T-helper 1 cell (primary cell): ENCODE data around the gene BPIFB3.

Experiments
- DNase-seq, 5 donors: peaks; one replicate each; pipeline ENCODE4 v3.0.0-alpha.2; 2012 to 2020
- total RNA-seq, 4 donors: gene quantifications; one replicate each; lab custom pipeline; 2026; lab: John Stamatoyannopoulos, UW

Gene BPIFB3, protein sequence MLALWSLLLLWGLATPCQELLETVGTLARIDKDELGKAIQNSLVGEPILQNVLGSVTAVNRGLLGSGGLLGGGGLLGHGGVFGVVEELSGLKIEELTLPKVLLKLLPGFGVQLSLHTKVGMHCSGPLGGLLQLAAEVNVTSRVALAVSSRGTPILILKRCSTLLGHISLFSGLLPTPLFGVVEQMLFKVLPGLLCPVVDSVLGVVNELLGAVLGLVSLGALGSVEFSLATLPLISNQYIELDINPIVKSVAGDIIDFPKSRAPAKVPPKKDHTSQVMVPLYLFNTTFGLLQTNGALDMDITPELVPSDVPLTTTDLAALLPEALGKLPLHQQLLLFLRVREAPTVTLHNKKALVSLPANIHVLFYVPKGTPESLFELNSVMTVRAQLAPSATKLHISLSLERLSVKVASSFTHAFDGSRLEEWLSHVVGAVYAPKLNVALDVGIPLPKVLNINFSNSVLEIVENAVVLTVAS
- total RNA-seq: 0 reads per million in 4 donors

- no peak for DNase-seq
Measured at GRCh38 chr20:33053291-33054106, at the start of gene BPIFB3. Gene BPIFB3, plus strand, starts transcription at chr20:33053903. Its CDS starts 1,533 bp downstream, at chr20:33055436.

DNA sequence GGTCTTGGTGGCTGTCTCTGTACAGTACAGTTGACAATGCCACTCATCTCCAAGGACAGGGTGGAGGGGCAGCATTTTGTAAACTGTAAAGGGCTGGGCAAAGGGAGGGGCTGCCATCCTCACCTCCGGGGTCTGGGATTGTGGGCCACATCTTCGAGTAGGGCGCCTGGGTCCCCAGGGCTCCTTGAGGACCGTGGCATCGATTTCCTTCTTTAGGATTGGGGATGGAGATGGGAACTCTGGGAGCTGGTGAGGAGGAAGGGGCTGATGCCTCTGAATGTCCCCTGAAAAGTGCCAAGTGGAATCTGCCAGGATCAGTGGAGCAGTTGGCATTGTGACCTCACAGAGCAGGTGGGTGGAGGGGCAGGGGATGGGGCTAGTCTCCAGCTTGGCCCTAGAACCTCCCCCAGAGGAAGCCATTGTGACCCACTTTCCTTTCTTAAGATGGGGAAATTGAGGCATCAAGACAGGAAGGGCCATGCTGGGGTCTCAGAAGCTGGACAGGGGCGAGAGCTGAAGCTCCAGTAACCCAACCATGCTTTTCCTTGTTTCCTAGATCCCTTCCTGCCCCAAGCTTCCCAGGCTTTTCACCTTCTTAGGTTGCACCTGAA, 49.5 kb upstream of the BPIFB3 start, which contains the start of gene SUN5:
Gene SUN5, minus strand, starts transcription at position 293 of the 611 bp plus-strand sequence. Its CDS starts 93 bp downstream, at position 200.
- DNase-seq: no peak

- DNase-seq: peak in 2 of 5 donors; percentile 5 to 49
Measured at GRCh38 chr20:33005132-33005566, 48.6 kb upstream of the BPIFB3 start.

DNA sequence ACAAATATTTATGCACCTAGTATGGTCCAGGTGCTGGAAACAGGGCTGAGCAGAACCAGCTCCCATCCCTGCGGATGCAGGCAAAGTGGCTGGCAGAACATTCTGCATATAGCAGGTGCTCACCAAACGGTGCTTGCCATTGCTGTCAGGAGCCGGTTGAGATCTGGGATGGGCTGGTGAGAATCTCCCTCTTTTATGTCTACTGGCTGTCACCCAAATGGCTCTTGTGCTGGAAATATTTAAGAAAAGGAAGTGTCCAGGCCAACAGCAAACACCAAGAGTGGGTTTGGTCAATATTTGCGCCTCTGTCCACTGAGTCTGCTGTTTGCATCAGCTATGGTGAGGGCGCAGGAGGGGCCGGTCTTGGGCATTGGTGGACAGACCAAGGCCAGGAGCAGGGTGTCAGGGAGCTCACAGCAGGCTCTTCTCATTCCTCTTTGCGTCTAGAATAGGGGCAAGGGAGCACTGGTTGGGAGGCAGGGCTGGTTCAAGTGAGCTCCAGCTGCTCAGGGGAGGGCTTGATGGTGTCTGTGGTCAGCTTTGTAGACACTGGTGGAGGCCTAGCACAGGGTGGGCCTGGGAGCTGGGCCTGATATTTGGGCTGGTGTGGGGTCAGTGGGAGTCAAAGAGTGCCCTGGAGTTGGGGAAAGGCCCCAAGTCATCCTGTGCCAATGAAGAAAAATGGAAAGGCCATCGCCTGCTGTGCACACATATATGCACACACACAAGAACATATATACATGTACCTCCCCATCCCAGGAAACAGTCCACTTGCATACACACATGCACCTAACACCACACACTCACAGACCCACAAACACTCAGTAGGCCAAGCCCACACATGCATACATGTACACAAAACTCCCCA, 47.6 kb upstream of the BPIFB3 start:
- no peak for DNase-seq

- no peak for DNase-seq
Measured at GRCh38 chr20:33006776-33007375, 46.8 kb upstream of the BPIFB3 start.

DNA sequence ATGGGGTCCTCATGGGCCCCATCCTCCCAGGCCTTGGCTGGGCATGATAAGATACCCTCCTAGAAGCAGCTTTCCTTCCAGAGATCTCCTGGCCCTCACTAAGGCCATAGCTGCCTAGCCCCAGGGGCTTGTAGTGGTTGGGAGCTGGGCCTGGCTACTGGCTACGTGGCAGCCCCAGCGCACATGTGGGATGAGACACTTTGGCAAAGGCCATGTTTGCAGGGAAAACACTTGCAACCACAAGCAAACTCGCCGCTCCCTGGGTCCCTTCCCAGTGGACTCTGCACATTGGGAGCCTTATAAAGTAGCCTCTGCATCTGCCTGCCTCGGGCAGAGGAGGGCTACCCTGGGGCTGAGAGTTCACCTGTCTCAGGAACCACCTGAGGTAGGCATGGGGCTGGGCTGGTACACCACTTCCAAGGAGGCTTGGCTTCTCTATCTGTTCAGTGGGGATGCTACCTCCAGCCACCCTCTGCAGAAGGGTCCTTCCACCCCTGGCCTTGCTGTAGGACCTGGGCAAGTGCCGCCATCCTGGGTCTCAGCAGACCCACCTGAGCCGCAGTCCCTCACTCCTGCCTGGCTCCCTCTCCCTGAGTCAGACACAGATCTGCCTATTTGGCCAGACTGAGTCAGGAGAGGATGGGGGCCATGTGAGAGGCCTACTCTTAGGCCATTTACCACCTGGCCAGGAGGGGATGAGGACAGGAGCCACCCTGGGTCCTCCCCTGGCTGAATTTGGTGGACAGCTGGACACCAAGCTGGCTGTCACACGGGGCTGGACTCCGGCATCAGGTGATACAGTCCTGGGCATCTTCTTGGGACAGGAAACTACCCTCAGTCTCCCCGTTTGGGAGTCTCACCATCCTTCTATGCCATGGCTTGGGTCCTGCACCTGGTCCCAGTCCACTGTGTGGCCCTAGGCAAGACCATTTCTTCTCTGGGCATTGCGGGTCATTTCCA, 46.0 kb upstream of the BPIFB3 start, which contains the start of gene BPIFB2:
Gene BPIFB2, plus strand, starts transcription at position 329 of the 960 bp plus-strand sequence. CDS start 871 bp downstream, outside the sequence.
- DNase-seq: no peak

DNA sequence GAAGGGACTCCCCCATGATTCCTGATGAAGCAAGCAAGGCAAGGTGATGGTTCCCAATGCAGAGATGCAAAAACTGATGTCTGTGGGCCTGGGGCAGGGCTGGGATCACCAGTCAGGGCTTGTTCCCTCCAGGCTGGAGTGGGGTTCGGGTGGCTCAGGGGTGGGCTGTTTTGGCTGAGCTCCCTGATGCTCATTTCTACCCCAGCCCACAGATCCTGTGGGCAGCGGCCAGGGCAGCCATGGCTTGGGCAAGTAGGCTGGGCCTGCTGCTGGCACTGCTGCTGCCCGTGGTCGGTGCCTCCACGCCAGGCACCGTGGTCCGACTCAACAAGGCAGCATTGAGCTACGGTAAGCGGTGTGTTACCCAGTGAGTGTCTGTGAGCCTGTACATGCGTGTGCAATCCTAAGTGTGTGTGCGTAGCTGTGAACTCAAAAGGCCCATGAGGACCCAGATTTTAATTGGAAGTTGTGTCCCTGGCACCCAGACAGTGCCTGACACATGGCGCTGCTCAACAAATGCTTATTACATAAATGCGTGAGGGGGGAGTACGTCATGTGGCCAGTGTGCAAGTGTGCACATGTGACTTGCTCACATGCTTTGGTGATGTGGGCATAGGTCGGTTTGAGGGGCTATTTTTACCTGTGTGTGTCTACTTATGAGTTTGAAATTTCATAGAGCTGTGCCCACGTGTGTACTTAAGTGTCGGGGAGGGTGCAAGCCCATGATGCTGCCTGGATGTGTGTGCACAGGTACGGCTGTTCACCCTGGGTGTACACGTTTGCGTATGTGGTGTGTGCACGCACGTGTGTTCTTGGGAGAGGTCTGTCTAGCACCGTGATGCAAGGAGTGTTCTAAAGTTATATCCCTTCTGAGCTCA, 45.1 kb upstream of the BPIFB3 start:
- no peak for DNase-seq

DNA sequence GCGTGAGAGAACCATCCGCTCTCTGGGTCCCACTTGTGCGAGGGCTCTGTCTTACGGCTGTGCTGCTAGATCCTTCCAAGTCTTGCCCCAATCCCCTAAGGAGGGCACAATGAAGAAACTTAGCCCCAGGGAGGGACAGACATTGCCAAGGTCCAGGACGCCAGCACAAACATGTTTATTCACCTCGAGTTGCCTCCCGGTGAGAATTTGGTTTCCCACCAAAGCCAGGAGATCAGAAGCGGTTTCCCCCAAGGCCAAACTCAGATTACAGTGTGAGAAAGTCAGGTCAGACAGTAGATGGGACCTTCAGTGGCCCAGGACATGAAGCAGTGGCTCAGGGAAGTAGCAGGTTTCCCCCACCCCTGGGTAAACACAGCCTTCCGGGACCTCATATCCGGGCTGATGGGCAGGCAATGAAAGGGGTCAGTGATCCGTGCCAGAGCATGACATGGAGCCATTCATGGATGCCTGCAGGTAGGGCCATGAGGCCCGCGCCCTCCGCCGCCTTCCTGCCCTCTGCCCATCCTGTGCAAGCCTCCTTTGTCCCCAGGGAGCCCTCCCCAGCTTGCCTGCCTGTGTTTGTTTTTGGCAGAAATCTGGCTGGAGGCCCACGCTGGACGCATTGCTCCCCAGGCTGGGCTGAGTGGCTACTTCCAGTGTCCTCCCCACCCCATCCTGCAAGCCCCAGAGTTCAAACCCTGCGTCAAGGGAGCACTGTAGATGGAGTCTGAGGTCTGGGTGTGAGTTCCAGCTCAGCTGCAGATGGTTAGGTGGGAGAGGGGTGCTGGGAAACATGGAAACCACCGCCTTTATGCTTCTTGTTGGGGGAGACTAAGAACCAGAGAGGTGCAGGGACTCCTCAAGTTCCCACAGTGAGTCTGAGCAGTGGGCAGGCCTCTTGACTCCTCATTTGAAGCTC, 44.2 kb upstream of the BPIFB3 start:
- no peak for DNase-seq

GRCh38 chr20:33010133-33010504, 43.6 kb upstream of the BPIFB3 start:
- no peak for DNase-seq

- no peak for DNase-seq
Measured at GRCh38 chr20:33010674-33011449, 42.8 kb upstream of the BPIFB3 start.

DNA sequence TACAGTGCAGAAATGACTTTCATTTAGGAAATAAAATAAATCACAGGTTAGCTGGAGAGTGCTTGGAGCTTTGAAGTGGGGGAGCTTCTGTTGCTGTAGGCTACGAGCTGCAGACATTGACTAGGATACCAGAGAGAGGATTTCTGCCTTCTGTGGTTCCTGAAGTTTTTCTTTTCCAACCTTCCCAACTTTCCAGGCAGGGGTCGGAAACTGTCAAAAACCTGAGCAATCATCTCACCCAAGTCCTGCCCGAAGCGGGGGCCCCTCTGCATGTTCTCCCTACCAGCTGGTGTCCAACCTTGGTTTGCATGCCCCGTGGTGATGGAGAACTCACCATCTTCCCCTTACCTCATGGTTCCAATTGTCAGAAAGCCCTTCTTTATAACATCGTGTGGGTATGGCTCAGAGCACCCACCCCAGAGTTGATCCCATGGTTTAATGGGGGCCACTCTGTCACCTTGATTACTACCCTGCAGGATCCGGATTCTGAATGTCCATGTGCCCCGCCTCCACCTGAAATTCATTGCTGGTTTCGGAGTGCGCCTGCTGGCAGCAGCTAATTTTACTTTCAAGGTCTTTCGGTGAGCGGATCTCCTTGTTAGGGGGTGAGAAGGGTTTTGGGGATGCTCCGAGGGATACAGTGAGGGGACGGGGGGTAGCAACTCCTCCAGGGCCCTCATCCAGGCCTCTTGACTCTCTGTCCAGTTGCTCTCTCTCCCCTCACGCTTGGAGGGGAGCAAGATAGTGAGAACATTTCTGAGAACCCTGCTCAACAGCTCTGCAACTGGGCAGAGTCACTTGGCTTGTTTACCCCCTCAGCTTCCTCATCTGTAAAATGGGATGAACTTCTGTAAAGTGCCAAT, 41.1 kb upstream of the BPIFB3 start:
- no peak for DNase-seq

DNA sequence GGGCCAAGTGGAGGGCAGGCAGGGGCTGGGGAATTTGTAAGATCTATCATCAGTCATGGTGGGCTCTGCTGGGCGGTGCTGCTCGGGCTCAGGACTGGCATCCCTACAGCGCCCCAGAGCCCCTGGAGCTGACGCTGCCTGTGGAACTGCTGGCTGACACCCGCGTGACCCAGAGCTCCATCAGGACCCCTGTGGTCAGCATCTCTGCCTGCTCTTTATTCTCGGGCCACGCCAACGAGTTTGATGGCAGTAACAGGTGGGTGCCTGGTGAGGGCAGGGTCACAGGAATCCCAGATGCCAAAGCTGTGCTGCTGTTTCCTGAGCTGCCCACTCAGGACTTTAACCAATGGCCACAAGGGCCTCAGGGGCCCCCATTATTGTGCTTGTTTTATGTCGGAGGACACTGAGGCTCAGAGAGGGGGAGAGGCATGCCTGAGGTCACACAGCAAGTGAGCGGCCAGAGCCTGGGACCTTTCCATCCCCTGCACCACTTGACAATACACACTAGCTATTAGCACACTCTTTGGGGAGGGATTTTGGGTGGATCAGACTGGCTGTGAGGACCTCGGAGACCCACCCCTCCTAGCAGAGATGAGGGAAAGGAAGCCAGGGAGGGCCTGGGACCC, 39.9 kb upstream of the BPIFB3 start:
- no peak for DNase-seq

DNA sequence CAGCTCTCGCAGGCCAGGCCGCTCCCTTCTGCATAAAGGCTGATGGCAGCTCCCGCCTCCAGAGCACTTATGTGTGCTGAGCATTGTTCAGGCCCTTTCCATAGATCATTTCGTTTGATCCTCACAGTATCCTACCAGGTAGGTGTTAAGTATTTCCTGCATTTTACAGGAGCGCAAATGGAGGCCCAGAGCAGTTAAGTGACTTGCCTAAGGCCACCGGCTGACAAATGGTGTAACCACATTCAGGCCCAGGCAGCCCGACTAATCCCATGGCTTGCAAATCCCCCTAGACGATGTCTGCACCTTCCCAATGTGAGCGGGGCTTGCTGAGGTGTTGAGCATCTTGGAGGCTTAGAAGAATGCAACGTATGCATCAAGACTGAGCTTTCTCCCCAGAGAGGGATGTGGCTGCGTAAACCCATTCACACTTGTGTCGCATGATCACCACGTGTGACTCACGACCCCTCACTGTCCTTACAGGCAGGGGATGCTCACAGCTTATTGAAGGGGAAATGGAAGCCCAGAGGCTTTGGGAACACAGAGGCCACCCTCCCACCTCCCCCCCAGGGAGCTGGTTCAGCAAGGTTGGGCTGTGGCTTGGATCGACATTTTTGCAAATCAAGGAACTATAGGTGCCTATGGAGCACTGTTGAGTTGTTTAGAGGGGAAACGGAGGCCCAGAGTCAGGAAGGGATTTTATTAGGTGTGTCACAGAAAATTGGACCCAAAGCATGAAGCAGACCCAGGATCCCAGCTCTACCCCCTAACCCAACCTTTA, 39.2 kb upstream of the BPIFB3 start:
- DNase-seq: no peak

DNA sequence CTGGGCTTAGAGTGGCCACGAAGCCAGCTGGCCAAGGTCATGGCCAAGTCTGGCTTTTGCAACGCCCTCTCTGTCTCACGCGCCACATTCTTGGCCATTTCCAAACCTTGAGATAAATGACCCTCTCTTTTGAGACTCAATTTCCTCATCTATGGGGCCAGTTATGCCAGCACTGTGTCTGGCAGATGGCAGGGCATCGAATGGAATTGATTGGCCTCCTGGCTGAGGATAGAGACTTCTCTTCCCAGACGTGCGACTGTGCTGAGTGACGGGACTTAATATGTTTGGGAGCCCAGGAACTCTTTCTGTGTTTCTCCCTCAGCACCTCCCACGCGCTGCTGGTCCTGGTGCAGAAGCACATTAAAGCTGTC, 38.6 kb upstream of the BPIFB3 start:
- no peak for DNase-seq
